Glutamatergic neuron (in vitro differentiated cells): ENCODE measurements around the gene CUL5. TPM values are rescaled to one million over a fixed set of nuclear protein-coding genes. Genes with fewer than 3 reads are reported as not detected.

Source experiments
- DNase-seq: peaks from one replicate; pipeline ENCODE4 v3.0.0; 2022
- H3K27ac Mint-ChIP-seq: one replicate; pipeline ENCODE4 v1.8.0; 2020; ENCODE audit warnings: mild to moderate bottlenecking, mixed read lengths, inconsistent platforms; ENCODE audit not compliant: unreplicated experiment
- H3K27me3 Mint-ChIP-seq: one replicate; pipeline ENCODE4 v1.8.0; 2020; ENCODE audit warnings: mild to moderate bottlenecking, moderate library complexity, mixed read lengths, inconsistent platforms; ENCODE audit not compliant: unreplicated experiment
- H3K36me3 Mint-ChIP-seq: one replicate; pipeline ENCODE4 v1.8.0; 2020; ENCODE audit warnings: mild to moderate bottlenecking, mixed read lengths, inconsistent platforms; ENCODE audit not compliant: unreplicated experiment
- H3K4me1 Mint-ChIP-seq: one replicate; pipeline ENCODE4 v1.8.0; 2020; ENCODE audit warnings: mild to moderate bottlenecking, low read depth, mixed read lengths, inconsistent platforms; ENCODE audit not compliant: unreplicated experiment
- H3K4me3 Mint-ChIP-seq: one replicate; pipeline ENCODE4 v1.8.0; 2020; ENCODE audit warnings: mild to moderate bottlenecking, mixed read lengths, inconsistent platforms; ENCODE audit not compliant: unreplicated experiment
- H3K9me3 Mint-ChIP-seq: one replicate; pipeline ENCODE4 v1.8.0; 2020; ENCODE audit warnings: mild to moderate bottlenecking, moderate library complexity, mixed read lengths, inconsistent platforms; ENCODE audit not compliant: unreplicated experiment
- total RNA-seq: library from RNA; stranded (reverse); fragmentation: NEBNext Ultra II Directional; extraction: Animal tissue kit (Norgen Biotek cat#: 25700); gene quantifications from one replicate; pipeline ENCODE4 v1.2.1, GENCODE V29; 2021; ENCODE audit not compliant: unreplicated experiment
- TF ChIP-seq, protein P1 (sequence below): fragments of 200-600 bp; sonication (generic); IDR thresholded peaks from one replicate; pipeline ENCODE4 v1.5.0; 2021; ENCODE audit not compliant: partially characterized antibody, unreplicated experiment

CUL5 gene
- total RNA-seq, 1 donor from 2014 or later: 40.5 TPM

DNA sequence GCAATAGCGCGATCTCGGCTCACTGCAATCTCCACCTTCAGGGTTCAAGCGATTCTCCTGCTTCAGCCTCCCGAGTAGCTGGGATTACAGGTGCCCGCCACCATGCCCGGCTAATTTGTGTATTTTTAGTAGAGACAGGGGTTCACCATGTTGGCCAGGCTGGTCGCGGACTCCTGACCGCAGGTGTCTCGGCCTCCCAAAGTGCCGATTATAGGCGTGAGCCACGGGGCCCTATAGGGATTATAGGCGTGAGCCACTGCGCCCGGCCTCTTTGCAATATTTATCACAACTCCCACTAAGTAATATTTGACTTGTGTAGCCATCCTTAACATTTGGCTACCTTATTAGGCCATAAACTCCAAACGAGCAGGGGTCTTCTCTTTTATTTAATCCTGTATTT is 879 bp upstream of the CUL5 start:
- TF ChIP-seq, protein P1, sequence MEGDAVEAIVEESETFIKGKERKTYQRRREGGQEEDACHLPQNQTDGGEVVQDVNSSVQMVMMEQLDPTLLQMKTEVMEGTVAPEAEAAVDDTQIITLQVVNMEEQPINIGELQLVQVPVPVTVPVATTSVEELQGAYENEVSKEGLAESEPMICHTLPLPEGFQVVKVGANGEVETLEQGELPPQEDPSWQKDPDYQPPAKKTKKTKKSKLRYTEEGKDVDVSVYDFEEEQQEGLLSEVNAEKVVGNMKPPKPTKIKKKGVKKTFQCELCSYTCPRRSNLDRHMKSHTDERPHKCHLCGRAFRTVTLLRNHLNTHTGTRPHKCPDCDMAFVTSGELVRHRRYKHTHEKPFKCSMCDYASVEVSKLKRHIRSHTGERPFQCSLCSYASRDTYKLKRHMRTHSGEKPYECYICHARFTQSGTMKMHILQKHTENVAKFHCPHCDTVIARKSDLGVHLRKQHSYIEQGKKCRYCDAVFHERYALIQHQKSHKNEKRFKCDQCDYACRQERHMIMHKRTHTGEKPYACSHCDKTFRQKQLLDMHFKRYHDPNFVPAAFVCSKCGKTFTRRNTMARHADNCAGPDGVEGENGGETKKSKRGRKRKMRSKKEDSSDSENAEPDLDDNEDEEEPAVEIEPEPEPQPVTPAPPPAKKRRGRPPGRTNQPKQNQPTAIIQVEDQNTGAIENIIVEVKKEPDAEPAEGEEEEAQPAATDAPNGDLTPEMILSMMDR: no peak
- Mint-ChIP-seq H3K4me1 (peaks cover 9% of the 10 kb centered on the region), H3K36me3 (no peaks in the 10 kb centered on the region), H3K27ac (no peak overlapping the region), H3K9me3 (peaks cover 2% of the 10 kb centered on the region), H3K27me3 (peaks cover 4% of the 10 kb centered on the region), H3K4me3 (no peak overlapping the region)
- DNase-seq: no peak

DNA sequence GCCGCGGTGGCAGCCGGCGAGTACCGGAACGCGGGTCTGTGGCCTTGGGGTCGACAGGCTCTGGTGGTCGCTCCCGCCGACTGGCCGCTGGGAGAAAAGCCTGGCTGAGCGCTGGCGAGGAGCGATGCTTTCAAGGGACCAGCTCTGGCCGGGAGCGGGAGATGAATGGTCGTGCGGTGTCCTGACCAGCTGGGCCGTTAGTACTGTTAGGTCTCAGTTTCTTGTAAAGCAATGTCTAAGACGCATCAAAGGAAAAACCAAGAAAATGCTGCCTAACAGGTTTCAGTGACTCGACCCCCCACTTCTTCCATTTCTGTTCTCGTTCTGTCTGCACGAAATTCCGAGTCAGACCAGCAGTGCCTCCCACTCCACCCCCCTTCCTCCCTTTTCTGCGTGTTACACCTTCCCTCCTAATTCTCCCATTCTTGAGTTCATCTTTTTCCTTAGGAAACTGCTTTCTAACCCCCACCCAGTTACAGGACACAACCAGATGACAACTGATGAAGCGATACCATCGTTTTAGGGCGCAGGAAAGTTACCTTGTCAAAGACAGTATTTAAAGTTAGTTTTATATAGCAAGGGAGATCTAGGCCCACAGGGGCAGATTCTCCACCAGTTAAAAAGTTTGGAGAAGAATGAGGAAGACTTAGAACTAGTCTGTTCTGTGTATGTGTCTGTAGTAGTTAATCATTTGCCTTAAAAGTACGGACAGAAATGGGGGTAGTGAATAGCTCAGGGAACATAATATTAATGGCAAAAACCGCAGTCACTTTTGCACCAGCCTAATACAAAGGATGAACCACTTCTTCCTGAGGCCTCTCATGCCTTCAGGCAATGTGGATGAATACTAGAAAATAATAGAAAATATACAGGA is 1.0 kb downstream of the CUL5 start:
- Mint-ChIP-seq H3K4me3 (peak overlapping the region; percentile 89), H3K9me3 (peaks cover 2% of the 10 kb centered on the region), H3K36me3 (no peaks in the 10 kb centered on the region), H3K27ac (peak overlapping the region; percentile 97), H3K4me1 (peaks cover 9% of the 10 kb centered on the region), H3K27me3 (peaks cover 4% of the 10 kb centered on the region)
- TF ChIP-seq, protein P1: no peak
- DNase-seq: no peak

DNA sequence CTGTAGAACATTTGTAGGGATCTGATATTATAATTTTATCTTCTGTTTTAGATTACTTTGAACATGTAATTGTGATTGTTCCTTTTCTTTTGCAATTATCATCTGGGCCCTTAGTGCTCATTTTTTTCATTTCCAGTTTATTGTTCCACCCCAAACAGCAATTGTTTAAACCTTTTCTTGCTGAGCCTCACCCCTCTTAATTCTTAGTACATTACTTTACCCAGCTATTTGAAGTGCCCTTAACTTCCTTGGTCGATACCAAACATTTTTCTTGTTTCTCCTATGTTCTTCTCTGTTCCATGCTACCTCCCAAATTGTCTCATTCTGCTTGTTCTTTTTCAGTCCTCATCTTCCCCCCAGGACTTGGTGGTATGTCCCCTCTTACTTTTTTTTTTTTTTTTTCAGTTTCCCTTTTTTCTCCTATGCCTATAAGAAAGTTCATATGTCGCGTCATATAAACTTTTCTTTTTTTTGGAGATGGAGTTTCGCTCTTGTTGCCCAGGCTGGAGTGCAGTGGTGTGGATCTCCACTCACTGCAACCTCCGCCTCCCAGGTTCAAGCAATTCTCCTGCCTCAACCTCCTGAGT is 3.5 kb downstream of the CUL5 start:
- TF ChIP-seq, protein P1: no peak
- Mint-ChIP-seq H3K9me3 (peaks cover 2% of the 10 kb centered on the region), H3K4me1 (peaks cover 9% of the 10 kb centered on the region), H3K4me3 (no peak overlapping the region), H3K27me3 (peaks cover 6% of the 10 kb centered on the region), H3K27ac (no peak overlapping the region), H3K36me3 (no peaks in the 10 kb centered on the region)
- no peak for DNase-seq

DNA sequence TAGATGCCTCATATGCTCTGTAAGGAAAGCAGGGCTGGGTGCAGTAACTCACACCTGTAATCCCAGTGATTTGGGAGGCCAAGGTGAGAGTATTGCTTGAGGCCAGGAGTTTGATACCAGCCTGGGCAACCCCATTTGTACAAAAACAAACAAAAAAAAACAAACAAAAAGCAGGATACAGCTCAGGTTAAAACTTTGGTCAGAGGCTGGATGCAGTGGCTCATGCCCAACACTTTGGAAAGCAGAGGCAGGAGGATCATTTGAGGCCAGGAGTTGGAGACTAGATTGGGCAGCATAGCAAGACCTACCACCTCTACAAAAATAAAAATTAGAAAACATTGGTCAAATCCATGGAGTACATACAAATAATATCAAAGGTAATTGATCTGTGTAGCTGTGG is 7.9 kb downstream of the CUL5 start:
- Mint-ChIP-seq H3K4me3 (no peak overlapping the region), H3K4me1 (peaks cover 7% of the 10 kb centered on the region)

More for the DNA sequence above, 7.9 kb downstream of the CUL5 start:
- Mint-ChIP-seq H3K9me3 (no peaks in the 10 kb centered on the region), H3K27me3 (peaks cover 2% of the 10 kb centered on the region), H3K36me3 (no peaks in the 10 kb centered on the region), H3K27ac (no peak overlapping the region)
- DNase-seq: no peak
- TF ChIP-seq, protein P1: no peak
